AG09319 (cell line): ENCODE data around the gene EHF.

ENCODE experiments used
- DNase-seq: peaks from one replicate; pipeline ENCODE4 v3.0.0-alpha.2; 2010; ENCODE audit warnings: low read depth; ENCODE audit errors: extremely low read depth
- TF ChIP-seq, protein P1 (sequence below): IDR thresholded peaks from 2 replicates; pipeline ENCODE4 v1.5.1; 2011; ENCODE audit warnings: low read depth, mild to moderate bottlenecking, inconsistent platforms, low read length, moderate library complexity

The EHF gene

DNA sequence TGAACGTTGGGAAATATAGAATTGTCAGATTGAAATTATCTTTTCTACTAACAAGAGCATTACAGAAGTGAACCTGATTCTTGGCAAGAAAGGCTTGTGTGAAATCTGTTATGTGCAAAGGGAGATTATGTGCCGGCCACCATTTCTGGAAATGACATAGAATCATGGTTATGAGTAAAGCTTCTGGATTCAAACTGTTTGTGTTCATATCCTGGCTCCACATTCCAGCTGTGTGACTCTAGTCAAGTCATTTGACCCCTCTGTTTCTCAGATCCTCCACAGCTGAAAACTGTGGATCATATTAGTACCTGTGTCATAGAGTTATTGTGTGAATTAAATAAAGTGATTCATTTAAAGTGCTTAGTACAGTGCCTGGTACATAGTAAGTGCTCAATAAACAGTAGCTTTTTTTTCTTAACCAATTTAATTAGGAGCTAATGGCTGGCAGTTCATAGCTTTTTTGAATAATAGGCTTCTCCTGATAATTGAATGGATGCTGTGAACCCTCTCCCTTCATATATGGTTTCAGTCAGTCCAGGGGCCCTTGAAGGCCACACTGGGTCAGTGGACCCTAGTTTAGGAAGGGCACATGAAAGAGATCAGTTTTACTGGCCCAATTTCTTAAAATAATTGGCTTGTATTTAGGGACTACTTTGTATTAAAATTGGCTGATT, 34.6 kb downstream of the EHF start:
- TF ChIP-seq, protein P1, sequence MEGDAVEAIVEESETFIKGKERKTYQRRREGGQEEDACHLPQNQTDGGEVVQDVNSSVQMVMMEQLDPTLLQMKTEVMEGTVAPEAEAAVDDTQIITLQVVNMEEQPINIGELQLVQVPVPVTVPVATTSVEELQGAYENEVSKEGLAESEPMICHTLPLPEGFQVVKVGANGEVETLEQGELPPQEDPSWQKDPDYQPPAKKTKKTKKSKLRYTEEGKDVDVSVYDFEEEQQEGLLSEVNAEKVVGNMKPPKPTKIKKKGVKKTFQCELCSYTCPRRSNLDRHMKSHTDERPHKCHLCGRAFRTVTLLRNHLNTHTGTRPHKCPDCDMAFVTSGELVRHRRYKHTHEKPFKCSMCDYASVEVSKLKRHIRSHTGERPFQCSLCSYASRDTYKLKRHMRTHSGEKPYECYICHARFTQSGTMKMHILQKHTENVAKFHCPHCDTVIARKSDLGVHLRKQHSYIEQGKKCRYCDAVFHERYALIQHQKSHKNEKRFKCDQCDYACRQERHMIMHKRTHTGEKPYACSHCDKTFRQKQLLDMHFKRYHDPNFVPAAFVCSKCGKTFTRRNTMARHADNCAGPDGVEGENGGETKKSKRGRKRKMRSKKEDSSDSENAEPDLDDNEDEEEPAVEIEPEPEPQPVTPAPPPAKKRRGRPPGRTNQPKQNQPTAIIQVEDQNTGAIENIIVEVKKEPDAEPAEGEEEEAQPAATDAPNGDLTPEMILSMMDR: no peak
- no peak for DNase-seq

DNA sequence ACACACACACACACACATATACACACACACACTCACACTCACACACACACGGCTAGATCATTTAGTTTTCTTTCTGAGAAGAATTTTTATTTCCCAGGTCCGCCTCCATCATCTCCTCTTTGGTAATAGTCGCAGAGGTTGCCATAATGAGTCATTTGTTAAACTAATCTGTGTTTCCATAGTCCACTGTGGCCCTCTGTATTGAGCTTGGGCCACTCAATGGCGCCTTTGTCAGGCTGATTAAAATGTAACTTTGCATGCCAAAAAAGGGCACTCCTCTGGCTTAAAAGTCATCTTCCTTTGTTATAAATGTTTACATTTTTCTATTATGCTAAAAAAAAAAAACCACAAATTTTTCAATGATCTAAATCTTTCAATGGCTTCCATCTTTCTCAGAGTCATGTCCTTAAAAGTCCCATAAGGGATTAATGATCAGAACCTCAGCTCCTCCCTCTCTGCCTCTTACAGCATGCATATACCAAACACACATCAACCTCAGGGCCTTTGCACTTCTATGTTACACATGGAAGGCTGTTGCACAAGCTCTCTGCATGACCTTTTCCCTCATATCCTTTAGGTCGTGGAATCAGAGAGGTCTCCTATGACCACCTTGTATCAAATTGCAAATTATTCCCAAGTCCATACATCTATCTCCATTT, 35.3 kb downstream of the EHF start:
- no peak for DNase-seq
- TF ChIP-seq, protein P1: no peak

DNA sequence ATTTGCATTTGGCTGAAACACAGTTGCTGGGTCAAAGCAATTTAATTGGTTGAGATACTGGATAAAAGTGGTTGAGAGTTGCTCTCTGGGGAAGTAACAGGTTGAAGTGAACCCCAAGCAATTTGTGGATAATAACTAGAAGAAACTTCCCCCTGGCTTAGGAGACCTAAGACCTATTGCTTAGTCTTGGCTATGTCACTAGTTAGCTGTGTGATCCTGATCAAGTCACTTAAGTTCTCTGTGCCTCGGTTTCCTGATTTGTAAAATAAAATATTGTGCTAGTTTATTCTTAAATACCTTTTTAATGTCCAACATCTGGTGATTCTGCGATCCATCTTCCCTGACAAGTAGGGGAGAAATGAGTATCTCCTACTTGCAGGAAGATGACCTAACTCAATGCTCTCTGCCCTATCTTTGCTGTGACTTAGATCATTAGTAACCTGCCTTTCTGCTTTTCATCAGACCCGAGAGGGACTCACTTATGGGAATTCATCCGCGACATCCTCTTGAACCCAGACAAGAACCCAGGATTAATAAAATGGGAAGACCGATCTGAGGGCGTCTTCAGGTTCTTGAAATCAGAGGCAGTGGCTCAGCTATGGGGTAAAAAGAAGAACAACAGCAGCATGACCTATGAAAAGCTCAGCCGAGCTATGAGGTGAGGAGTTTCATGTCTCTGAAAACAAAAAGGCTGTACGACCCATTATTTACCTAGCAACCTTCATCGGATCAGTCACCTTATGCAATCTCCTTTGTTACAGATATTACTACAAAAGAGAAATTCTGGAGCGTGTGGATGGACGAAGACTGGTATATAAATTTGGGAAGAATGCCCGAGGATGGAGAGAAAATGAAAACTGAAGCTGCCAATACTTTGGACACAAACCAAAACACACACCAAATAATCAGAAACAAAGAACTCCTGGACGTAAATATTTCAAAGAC, 37.5 kb downstream of the EHF start:
- TF ChIP-seq, protein P1: no peak
- DNase-seq: no peak

DNA sequence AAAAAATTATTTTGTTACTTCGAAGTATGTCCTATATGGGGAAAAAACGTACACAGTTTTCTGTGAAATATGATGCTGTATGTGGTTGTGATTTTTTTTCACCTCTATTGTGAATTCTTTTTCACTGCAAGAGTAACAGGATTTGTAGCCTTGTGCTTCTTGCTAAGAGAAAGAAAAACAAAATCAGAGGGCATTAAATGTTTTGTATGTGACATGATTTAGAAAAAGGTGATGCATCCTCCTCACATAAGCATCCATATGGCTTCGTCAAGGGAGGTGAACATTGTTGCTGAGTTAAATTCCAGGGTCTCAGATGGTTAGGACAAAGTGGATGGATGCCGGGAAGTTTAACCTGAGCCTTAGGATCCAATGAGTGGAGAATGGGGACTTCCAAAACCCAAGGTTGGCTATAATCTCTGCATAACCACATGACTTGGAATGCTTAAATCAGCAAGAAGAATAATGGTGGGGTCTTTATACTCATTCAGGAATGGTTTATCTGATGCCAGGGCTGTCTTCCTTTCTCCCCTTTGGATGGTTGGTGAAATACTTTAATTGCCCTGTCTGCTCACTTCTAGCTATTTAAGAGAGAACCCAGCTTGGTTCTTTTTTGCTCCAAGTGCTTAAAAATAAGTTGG, 38.3 kb downstream of the EHF start:
- no peak for DNase-seq
- TF ChIP-seq, protein P1: no peak

DNA sequence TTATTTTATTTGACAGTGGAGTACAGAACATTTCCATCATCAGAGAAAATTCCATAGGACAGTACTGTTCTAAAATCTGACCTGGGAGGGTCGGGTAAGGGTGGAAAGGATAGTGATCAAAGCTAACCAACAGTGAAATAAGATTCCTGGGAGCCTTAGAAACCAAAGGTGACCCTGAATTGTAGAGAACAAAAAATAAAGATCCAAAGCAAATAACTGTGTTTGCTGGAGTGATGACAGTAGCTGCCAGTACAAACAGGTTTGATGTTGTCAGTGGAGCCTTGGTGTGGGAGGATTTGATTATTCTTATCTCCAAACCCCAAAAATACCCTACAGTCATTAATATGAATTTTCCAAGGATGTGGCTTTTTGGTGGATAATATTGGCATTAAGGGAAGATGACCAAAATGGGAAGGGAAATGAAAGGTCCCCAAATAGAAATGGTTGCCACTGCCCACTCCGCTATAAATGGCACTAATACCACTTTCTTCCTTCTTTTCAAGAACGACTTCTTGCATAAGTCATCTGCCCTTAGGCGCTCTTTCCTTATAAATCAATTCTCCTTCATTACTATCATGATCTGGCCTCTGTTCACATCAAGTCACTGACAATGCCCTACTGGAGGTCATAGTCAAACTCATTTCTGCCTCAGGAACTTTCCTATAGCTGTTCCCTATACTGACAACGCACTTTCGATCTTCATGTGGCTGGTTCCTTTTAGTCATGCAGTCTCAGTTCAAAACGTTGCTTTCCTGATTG, 44.4 kb downstream of the EHF start:
- TF ChIP-seq, protein P1: no peak
- DNase-seq: no peak

DNA sequence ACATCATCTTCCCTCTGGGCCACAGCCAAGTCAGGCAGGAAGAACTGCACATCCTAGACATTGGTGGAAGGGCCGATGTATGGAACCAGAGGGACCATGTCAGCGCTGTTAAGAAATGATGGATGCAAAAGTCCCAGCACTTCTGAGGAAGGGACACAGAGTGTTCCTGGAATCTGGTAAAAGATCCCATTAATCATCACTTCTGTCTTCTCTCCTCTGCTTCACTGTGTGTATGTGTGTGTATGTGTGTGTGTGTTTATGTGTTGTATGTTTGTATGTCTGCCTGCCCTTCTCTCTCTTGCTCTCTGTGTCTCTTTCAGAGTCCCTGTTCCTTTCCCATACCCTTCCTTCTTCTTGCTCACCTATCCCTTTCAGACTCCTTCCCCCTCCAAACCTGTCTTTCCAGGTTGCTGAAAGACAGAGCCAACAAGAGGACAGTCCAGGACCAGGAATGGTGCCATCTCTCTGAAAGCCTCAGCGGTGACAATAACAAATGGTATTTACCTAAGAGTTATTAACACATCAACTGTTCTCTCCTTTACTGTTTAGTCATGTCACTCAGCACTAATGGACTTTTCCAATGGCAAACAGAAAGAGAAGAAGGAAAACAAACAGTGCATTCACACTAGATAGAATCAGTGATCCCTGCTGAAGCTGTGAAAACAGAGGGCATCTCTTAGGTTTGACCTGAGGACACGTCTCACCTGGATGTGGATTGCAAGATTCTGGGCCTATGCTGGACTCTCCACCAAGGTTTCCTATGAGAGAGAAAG, 47.1 kb downstream of the EHF start:
- DNase-seq: no peak
- TF ChIP-seq, protein P1: no peak
